ENCODE measurements around the gene NINL. TPM values are rescaled to one million over a fixed set of nuclear protein-coding genes. Genes with fewer than 3 reads are reported as not detected.

Gene NINL
- total RNA-seq, 1 experiment from 2014 or later: 7.2 TPM

DNA sequence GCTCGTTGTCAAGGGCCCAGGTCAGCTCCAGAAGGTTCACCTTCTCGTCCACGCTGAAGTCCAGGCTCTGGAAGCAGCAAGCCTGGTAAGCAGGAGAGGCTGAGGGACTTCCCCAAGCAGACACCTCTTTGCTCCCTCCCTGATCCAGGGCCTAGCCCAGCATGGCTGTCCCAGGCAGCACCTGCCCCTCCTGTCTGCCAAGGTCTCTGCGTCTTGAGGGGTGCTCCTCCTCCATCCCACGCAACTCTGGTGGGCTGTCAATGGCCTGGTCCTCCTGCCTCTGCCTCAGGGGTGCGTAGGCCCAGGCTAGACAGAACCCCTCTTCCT lies 87.1 kb downstream of the NINL start:
- Histone ChIP-seq H3K27ac (ENCODE audit: low read depth, low read length) (no peak overlapping the region), H3K4me3 (replicated peaks in 1 of 2; ENCODE audit: low read depth in 1 of 2, low read length in 2 of 2) (no peak overlapping the region), H3K36me3 (ENCODE audit: control insufficient read depth in 1 of 2, insufficient read depth in 2 of 2, low read length in 2 of 2) (no peaks in the 10 kb centered on the region), H3K9me3 (ENCODE audit: control insufficient read depth in 1 of 2, insufficient read depth in 1 of 2, low read depth in 1 of 2, low read length in 2 of 2) (no peaks in the 10 kb centered on the region), H3K27me3 (ENCODE audit: insufficient read depth, low read length) (no peaks in the 10 kb centered on the region), H4K20me1 (ENCODE audit: insufficient read depth) (no peaks in the 10 kb centered on the region), H3K9me2 (ENCODE audit: insufficient read depth) (no peaks in the 10 kb centered on the region), H3K9ac (ENCODE audit: low read length) (no peak overlapping the region), H3K4me2 (ENCODE audit: low read length) (no peak overlapping the region), H2AFZ (ENCODE audit: low read depth, low read length, poor library complexity, severe bottlenecking) (no peak overlapping the region), H3K79me2 (ENCODE audit: insufficient read depth, low read length) (no peaks in the 10 kb centered on the region), H3K4me1 (ENCODE audit: control insufficient read depth in 1 of 2, insufficient read depth in 2 of 2, low read length in 2 of 2) (peaks cover 0 to 4% of the 10 kb centered on the region in 2 experiments; a peak in 1 of 4 replicates)
- ChIA-PET RAD21 (ENCODE audit: low non-redundant PET in 1 of 2, low total read pairs in 2 of 2, uncharacterized antibody in 2 of 2, unreplicated experiment in 2 of 2) (no interaction called here), POLR2A (no interaction called here), CTCF (no interaction called here)
- ATAC-seq (no peak), DNase-seq (ENCODE audit: low read depth, low spot score) (no peak)
- BruUV-seq (replicated peaks): no TSS peak
- TF ChIP-seq SIN3A (IDR thresholded peaks at IDR 0.05; ENCODE audit: low read depth): no peak
- no peak for TF ChIP-seq SRF (IDR thresholded peaks at IDR 0.05; ENCODE audit: low read depth)
- no peak for TF ChIP-seq EGR1 (IDR thresholded peaks at IDR 0.05; ENCODE audit: low read depth)
- no peak for TF ChIP-seq EZH2 (IDR thresholded peaks at IDR 0.05)
- no peak for TF ChIP-seq POLR2A (IDR thresholded peaks at IDR 0.05; ENCODE audit: borderline replicate concordance, extremely low read depth, insufficient read depth, insufficient read length)
- TF ChIP-seq, protein P1, sequence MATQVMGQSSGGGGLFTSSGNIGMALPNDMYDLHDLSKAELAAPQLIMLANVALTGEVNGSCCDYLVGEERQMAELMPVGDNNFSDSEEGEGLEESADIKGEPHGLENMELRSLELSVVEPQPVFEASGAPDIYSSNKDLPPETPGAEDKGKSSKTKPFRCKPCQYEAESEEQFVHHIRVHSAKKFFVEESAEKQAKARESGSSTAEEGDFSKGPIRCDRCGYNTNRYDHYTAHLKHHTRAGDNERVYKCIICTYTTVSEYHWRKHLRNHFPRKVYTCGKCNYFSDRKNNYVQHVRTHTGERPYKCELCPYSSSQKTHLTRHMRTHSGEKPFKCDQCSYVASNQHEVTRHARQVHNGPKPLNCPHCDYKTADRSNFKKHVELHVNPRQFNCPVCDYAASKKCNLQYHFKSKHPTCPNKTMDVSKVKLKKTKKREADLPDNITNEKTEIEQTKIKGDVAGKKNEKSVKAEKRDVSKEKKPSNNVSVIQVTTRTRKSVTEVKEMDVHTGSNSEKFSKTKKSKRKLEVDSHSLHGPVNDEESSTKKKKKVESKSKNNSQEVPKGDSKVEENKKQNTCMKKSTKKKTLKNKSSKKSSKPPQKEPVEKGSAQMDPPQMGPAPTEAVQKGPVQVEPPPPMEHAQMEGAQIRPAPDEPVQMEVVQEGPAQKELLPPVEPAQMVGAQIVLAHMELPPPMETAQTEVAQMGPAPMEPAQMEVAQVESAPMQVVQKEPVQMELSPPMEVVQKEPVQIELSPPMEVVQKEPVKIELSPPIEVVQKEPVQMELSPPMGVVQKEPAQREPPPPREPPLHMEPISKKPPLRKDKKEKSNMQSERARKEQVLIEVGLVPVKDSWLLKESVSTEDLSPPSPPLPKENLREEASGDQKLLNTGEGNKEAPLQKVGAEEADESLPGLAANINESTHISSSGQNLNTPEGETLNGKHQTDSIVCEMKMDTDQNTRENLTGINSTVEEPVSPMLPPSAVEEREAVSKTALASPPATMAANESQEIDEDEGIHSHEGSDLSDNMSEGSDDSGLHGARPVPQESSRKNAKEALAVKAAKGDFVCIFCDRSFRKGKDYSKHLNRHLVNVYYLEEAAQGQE (IDR thresholded peaks at IDR 0.05; ENCODE audit: low read depth): no peak
- TF ChIP-seq, protein P2, sequence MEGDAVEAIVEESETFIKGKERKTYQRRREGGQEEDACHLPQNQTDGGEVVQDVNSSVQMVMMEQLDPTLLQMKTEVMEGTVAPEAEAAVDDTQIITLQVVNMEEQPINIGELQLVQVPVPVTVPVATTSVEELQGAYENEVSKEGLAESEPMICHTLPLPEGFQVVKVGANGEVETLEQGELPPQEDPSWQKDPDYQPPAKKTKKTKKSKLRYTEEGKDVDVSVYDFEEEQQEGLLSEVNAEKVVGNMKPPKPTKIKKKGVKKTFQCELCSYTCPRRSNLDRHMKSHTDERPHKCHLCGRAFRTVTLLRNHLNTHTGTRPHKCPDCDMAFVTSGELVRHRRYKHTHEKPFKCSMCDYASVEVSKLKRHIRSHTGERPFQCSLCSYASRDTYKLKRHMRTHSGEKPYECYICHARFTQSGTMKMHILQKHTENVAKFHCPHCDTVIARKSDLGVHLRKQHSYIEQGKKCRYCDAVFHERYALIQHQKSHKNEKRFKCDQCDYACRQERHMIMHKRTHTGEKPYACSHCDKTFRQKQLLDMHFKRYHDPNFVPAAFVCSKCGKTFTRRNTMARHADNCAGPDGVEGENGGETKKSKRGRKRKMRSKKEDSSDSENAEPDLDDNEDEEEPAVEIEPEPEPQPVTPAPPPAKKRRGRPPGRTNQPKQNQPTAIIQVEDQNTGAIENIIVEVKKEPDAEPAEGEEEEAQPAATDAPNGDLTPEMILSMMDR (IDR thresholded peaks at IDR 0.05 in 2 of 3, conservative IDR thresholded peaks at IDR 0.05 in 1 of 3; ENCODE audit: borderline replicate concordance in 1 of 3, insufficient read depth in 1 of 3, low read depth in 2 of 3, low read length in 2 of 3): no peak
- no peak for TF ChIP-seq RAD21 (IDR thresholded peaks at IDR 0.05; ENCODE audit: low read depth)
- TF ChIP-seq ZNF274 (IDR thresholded peaks at IDR 0.05; ENCODE audit: low read depth, low read length): no peak
- no peak for TF ChIP-seq CEBPB (IDR thresholded peaks at IDR 0.05; ENCODE audit: low read depth)
- TF ChIP-seq ZFX (IDR thresholded peaks at IDR 0.05): no peak
- no peak for TF ChIP-seq SP1 (IDR thresholded peaks at IDR 0.05; ENCODE audit: low read depth)
- TF ChIP-seq FOSL1 (IDR thresholded peaks at IDR 0.05; ENCODE audit: low read depth): no peak
- TF ChIP-seq, protein P3, sequence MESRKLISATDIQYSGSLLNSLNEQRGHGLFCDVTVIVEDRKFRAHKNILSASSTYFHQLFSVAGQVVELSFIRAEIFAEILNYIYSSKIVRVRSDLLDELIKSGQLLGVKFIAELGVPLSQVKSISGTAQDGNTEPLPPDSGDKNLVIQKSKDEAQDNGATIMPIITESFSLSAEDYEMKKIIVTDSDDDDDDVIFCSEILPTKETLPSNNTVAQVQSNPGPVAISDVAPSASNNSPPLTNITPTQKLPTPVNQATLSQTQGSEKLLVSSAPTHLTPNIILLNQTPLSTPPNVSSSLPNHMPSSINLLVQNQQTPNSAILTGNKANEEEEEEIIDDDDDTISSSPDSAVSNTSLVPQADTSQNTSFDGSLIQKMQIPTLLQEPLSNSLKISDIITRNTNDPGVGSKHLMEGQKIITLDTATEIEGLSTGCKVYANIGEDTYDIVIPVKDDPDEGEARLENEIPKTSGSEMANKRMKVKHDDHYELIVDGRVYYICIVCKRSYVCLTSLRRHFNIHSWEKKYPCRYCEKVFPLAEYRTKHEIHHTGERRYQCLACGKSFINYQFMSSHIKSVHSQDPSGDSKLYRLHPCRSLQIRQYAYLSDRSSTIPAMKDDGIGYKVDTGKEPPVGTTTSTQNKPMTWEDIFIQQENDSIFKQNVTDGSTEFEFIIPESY (IDR thresholded peaks at IDR 0.05; ENCODE audit: extremely low read depth, insufficient replicate concordance, low read length): no peak
- TF ChIP-seq, protein P4, sequence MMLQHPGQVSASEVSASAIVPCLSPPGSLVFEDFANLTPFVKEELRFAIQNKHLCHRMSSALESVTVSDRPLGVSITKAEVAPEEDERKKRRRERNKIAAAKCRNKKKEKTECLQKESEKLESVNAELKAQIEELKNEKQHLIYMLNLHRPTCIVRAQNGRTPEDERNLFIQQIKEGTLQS (IDR thresholded peaks at IDR 0.05): no peak
- TF ChIP-seq, protein P5, sequence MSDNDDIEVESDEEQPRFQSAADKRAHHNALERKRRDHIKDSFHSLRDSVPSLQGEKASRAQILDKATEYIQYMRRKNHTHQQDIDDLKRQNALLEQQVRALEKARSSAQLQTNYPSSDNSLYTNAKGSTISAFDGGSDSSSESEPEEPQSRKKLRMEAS (IDR thresholded peaks at IDR 0.05): no peak
- TF ChIP-seq JUND (IDR thresholded peaks at IDR 0.05): no peak
- no peak for TF ChIP-seq POLR2AphosphoS5 (IDR thresholded peaks at IDR 0.05; ENCODE audit: low read depth, low read length)
- no peak for TF ChIP-seq EZH2phosphoT487 (IDR thresholded peaks at IDR 0.05; ENCODE audit: borderline replicate concordance)
- no peak for TF ChIP-seq TCF7L2 (IDR thresholded peaks at IDR 0.05; ENCODE audit: borderline replicate concordance, extremely low read depth, insufficient read depth, insufficient read length)
- intact Hi-C loops (cut with micrococcal nuclease): no loop called here
